Fibroblast of the aortic adventitia (primary cell): ENCODE results near the gene BTG2. TPM values are rescaled to one million over a fixed set of nuclear protein-coding genes. Genes with fewer than 3 reads are reported as not detected.

Source experiments
- DNase-seq: peaks from one replicate; pipeline ENCODE4 v3.0.0-alpha.2; 2010; ENCODE audit warnings: low read depth
- H3K4me3 ChIP-seq: 2 replicates; pipeline ENCODE4 v1.5.1; 2011; ENCODE audit warnings: low read depth, mild to moderate bottlenecking, control low read depth, low read length, moderate library complexity
- CTCF ChIP-seq: IDR thresholded peaks from 2 replicates; pipeline ENCODE4 v1.5.1; 2011; ENCODE audit warnings: mild to moderate bottlenecking, low read length, control low read depth, inconsistent platforms; ENCODE audit not compliant: insufficient read depth
- small RNA-seq: library from RNA; depleted of rRNA; stranded (forward); fragments of <200 nt; gene quantifications from one replicate; pipeline ENCODE3, GENCODE V24; 2012
- total RNA-seq: library from RNA; depleted of rRNA; stranded (reverse); fragments of >200 nt; gene quantifications from 2 replicates; pipeline ENCODE4 v1.2.3, GENCODE V29; 2012; ENCODE audit warnings: low replicate concordance

The BTG2 gene
- total RNA-seq, 1 donor = 16.7 TPM

GRCh38 chr1:203359010-203359571, 53.8 kb downstream of the BTG2 start:
- TF ChIP-seq CTCF = no peak
- DNase-seq = peak; percentile 70
- no peak overlapping the region for H3K4me3 ChIP-seq

Small RNA genes lying within 50 kb of the gene (small RNA-seq; reads per million reads assigned to genes)
- gene AL359837.1 (not detected), gene RNU6-487P (0.38 reads per million)

Other genes with a start within 250 kb of the BTG2 start
- gene MYOG, start 219.5 kb upstream of the BTG2 start, total RNA-seq = not detected in 2 replicates
- gene ADORA1, start 177.8 kb upstream of the BTG2 start, total RNA-seq = 0.72 and 6.5 TPM in 2 replicates
- 0.08 TPM in 1 of 2 replicates, not detected in the other for gene MYBPH, start 129.7 kb upstream of the BTG2 start, total RNA-seq
- 3.0 and 5.5 TPM in 2 replicates for gene CHI3L1, start 118.8 kb upstream of the BTG2 start, total RNA-seq
- not detected in 2 replicates for gene CHIT1, start 75.8 kb upstream of the BTG2 start, total RNA-seq
- 6.6 and 9.1 TPM in 2 replicates for gene FMOD, start 45.6 kb downstream of the BTG2 start, total RNA-seq
- 1.4 and 3.7 TPM in 2 replicates for gene PRELP, start 170.3 kb downstream of the BTG2 start, total RNA-seq
- not detected in 2 replicates for gene OPTC, start 188.6 kb downstream of the BTG2 start, total RNA-seq